Liver (tissue), 9 donors: ENCODE measurements around the gene SCN1A. TPM values are rescaled to one million over a fixed set of nuclear protein-coding genes. Genes with fewer than 3 reads are reported as not detected.

Source experiments
- DNase-seq: peaks from one replicate; pipeline ENCODE4 v3.0.0-alpha.2; 2017; ENCODE audit warnings: low spot score
- H3K27ac ChIP-seq, 2 donors: one replicate each; pipeline ENCODE4 v1.7.0; 2013; ENCODE audit warnings: inconsistent platforms in 2 of 2, low read length in 2 of 2, control low read depth in 1 of 2, low read depth in 1 of 2, mild to moderate bottlenecking in 1 of 2
- H3K27me3 ChIP-seq, 4 donors: one replicate each; pipeline versions ENCODE4 v1.6.1 to v1.7.0; 2013; ENCODE audit warnings: low read length in 3 of 4, inconsistent platforms in 1 of 4, mild to moderate bottlenecking in 1 of 4, moderate library complexity in 1 of 4; ENCODE audit not compliant: control insufficient read depth in 4 of 4, insufficient read depth in 4 of 4
- H3K36me3 ChIP-seq, 4 donors: one replicate each; pipeline versions ENCODE4 v1.6.1 to v1.7.0; 2013; ENCODE audit warnings: low read length in 3 of 4, mild to moderate bottlenecking in 3 of 4, low read depth in 1 of 4, moderate library complexity in 1 of 4; ENCODE audit not compliant: control insufficient read depth in 4 of 4, insufficient read depth in 3 of 4
- H3K4me1 ChIP-seq, 4 donors: one replicate each; pipeline versions ENCODE4 v1.6.1 to v1.7.0; 2013; ENCODE audit warnings: low read length in 3 of 4, mild to moderate bottlenecking in 3 of 4, moderate library complexity in 1 of 4; ENCODE audit not compliant: control insufficient read depth in 4 of 4, insufficient read depth in 4 of 4
- H3K4me3 ChIP-seq, 3 donors: one replicate each; pipeline versions ENCODE4 v1.6.1 to v1.7.0; 2013; ENCODE audit warnings: low read length in 3 of 3, control low read depth in 1 of 3, low read depth in 1 of 3, mild to moderate bottlenecking in 1 of 3
- H3K9ac ChIP-seq, 2 donors: one replicate each; pipeline ENCODE4 v1.7.0; 2013; ENCODE audit warnings: low read length in 2 of 2, mild to moderate bottlenecking in 2 of 2, moderate library complexity in 2 of 2, control low read depth in 1 of 2, low read depth in 1 of 2
- H3K9me3 ChIP-seq, 4 donors: one replicate each; pipeline versions ENCODE4 v1.6.1 to v1.7.0; 2013; ENCODE audit warnings: low read length in 3 of 4; ENCODE audit not compliant: control insufficient read depth in 4 of 4
- FOXA1 ChIP-seq: IDR thresholded peaks from 2 replicates; pipeline ENCODE4 v1.6.1; 2016; ENCODE audit warnings: antibody characterized with exemption
- FOXA2 ChIP-seq: IDR thresholded peaks from 2 replicates; pipeline ENCODE4 v1.6.1; 2016; ENCODE audit warnings: antibody characterized with exemption
- GABPA ChIP-seq, 2 donors: IDR thresholded peaks in 1 of 2; conservative IDR thresholded peaks in 1 of 2; 2 replicates each; pipeline ENCODE4 v1.6.1; 2016; ENCODE audit warnings: antibody characterized with exemption in 2 of 2, mild to moderate bottlenecking in 1 of 2, moderate library complexity in 1 of 2
- HNF4G ChIP-seq: IDR thresholded peaks from 2 replicates; pipeline ENCODE4 v1.6.1; 2016; ENCODE audit warnings: antibody characterized with exemption
- JUND ChIP-seq, 2 donors: IDR thresholded peaks; 2 replicates each; pipeline ENCODE4 v1.6.1; 2016; ENCODE audit warnings: antibody characterized with exemption in 2 of 2
- RAD21 ChIP-seq, 2 donors: IDR thresholded peaks; 2 replicates each; pipeline ENCODE4 v1.6.1; 2016; ENCODE audit warnings: antibody characterized with exemption in 2 of 2, mild to moderate bottlenecking in 2 of 2
- RXRA ChIP-seq, 2 donors: IDR thresholded peaks; 2 replicates each; pipeline ENCODE4 v1.6.1; 2017 to 2018; ENCODE audit warnings: antibody characterized with exemption in 2 of 2, mild to moderate bottlenecking in 1 of 2
- SP1 ChIP-seq: IDR thresholded peaks from 2 replicates; pipeline ENCODE4 v1.6.1; 2018; ENCODE audit warnings: antibody characterized with exemption, mild to moderate bottlenecking
- TAF1 ChIP-seq: conservative IDR thresholded peaks from 2 replicates; pipeline ENCODE4 v1.6.1; 2016; ENCODE audit warnings: antibody characterized with exemption, mild to moderate bottlenecking
- WGBS: extraction: QIAGEN DNeasy Blood & Tissue Kit; methylation state at CpG from one replicate; pipeline ENCODE4 v1.1.7; 2013; 5-methylcytosine and 5-hydroxymethylcytosine counted together
- polyA plus RNA-seq, 2 donors: library from polyadenylated mRNA; stranded (reverse) in 1 of 2; unstranded in 1 of 2; fragments of 200-250 nt in 1 of 2; fragments of >200 nt in 1 of 2; fragmentation: Nextera tagmentation in 1 of 2; extraction: Ambion mirVana in 1 of 2; gene quantifications; one replicate each; pipeline versions ENCODE4 v1.2.1 to v1.2.3, GENCODE V29; 2013 to 2015
- total RNA-seq, 2 donors: library from RNA; depleted of rRNA; stranded (reverse); fragments of >200 nt; gene quantifications; one replicate each; pipeline ENCODE4 v1.2.3, GENCODE V29; 2014
- TF ChIP-seq, protein P1 (sequence below): IDR thresholded peaks from 2 replicates; pipeline ENCODE4 v1.6.1; 2016; ENCODE audit warnings: antibody characterized with exemption
- TF ChIP-seq, protein P2 (sequence below): IDR thresholded peaks from 2 replicates; pipeline ENCODE4 v1.6.1; 2016; ENCODE audit warnings: antibody characterized with exemption, mild to moderate bottlenecking
- TF ChIP-seq, protein P3 (sequence below): IDR thresholded peaks from 2 replicates; pipeline ENCODE4 v1.6.1; 2016; ENCODE audit warnings: antibody characterized with exemption
- donor health status: healthy.
- donor health status: healthy.
- donor health status: healthy.
- donor health status: healthy.
- donor health status: healthy.

The SCN1A gene
- total and polyA plus RNA-seq, 4 donors = 0.11 TPM; not detected in 3

DNA sequence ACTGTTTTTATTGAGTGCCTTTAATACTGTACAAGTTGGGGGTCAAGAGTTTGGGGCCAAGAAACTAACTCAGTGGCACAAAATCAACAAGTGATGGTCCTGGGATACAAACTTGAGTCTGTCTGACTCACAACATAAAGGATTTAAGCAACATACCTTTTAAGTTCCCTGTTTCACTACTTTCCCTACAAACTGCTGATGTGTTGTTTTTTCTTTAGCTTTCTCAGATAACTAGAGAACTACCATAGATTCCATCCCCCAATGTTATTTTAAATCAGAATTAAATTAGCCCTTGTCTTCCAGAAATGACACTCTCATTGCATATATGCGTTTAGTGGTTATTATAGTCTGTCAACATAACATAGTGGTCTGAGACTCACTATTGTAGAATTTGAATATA lies 116.2 kb downstream of the SCN1A start:
- TF ChIP-seq, protein P1, sequence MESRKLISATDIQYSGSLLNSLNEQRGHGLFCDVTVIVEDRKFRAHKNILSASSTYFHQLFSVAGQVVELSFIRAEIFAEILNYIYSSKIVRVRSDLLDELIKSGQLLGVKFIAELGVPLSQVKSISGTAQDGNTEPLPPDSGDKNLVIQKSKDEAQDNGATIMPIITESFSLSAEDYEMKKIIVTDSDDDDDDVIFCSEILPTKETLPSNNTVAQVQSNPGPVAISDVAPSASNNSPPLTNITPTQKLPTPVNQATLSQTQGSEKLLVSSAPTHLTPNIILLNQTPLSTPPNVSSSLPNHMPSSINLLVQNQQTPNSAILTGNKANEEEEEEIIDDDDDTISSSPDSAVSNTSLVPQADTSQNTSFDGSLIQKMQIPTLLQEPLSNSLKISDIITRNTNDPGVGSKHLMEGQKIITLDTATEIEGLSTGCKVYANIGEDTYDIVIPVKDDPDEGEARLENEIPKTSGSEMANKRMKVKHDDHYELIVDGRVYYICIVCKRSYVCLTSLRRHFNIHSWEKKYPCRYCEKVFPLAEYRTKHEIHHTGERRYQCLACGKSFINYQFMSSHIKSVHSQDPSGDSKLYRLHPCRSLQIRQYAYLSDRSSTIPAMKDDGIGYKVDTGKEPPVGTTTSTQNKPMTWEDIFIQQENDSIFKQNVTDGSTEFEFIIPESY = no peak
- no peak for TF ChIP-seq FOXA2
- no peak for TF ChIP-seq RXRA (IDR thresholded peaks at IDR 0.05)
- no peak for DNase-seq
- WGBS = 70% methylated on average over 1 of the region's 1 CpG
- Histone ChIP-seq H3K36me3 (no peaks in the 10 kb centered on the region), H3K9ac (no peak overlapping the region), H3K9me3 (no peaks in the 10 kb centered on the region), H3K27ac (no peak overlapping the region), H3K4me1 (no peaks in the 10 kb centered on the region), H3K4me3 (no peak overlapping the region), H3K27me3 (no peaks in the 10 kb centered on the region)

DNA sequence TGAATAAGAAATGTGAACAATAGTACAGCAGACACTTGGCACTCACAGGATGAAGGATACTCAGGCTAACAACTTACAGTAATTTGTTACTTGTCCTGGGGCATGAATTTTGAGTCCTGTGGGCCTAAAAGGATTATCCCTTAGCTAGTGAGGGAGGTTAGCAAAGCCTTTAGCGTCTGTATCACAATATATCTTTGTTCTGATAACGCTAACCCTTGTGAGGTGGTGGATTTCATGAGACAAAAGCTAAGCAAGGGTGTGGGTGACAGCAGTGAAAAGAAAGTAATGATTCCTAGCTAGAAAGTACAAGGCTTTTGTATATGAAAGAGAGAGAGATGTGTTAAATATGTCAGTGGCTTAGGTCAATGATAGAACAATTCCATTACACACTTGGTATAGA lies 127.4 kb downstream of the SCN1A start:
- Histone ChIP-seq H3K4me3 (no peak overlapping the region), H3K9me3 (no peaks in the 10 kb centered on the region), H3K4me1 (no peaks in the 10 kb centered on the region), H3K27ac (no peak overlapping the region), H3K9ac (no peak overlapping the region), H3K27me3 (peaks cover 0 to 2% (median 0%) of the 10 kb centered on the region in 4 donors), H3K36me3 (no peaks in the 10 kb centered on the region)
- no peak for TF ChIP-seq FOXA2
- no peak for TF ChIP-seq JUND (IDR thresholded peaks at IDR 0.05)
- no peak for TF ChIP-seq SP1
- TF ChIP-seq RXRA (IDR thresholded peaks at IDR 0.05) = no peak
- TF ChIP-seq, protein P1 = no peak
- TF ChIP-seq FOXA1 = no peak
- WGBS = 68% methylated on average over 2 of the region's 2 CpGs
- no peak for DNase-seq

DNA sequence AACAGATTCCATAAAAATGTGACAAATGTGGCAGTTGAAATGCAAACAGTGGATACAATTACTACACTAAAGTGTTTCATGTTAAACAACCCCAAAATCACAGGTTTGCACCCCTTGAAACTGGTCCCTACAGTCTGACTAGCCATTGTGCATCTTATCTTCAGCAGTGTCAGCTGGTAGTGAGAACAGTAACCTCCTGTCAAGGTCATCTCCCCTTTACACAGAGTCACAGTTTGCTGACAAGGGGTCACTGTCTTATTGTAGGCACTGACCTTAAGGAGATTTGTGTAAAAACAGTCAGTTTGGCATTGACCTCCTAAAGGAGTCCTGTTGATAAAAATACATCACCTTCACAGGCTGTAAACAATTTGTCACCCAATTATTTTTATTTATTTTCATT lies 137.0 kb downstream of the SCN1A start:
- Histone ChIP-seq H3K9me3 (peaks cover 0 to 4% (median 0%) of the 10 kb centered on the region in 4 donors), H3K4me3 (no peak overlapping the region), H3K9ac (no peak overlapping the region), H3K4me1 (no peaks in the 10 kb centered on the region), H3K27ac (no peak overlapping the region), H3K36me3 (no peaks in the 10 kb centered on the region), H3K27me3 (peaks cover 0 to 3% (median 0%) of the 10 kb centered on the region in 4 donors)
- no peak for DNase-seq
- TF ChIP-seq, protein P2, sequence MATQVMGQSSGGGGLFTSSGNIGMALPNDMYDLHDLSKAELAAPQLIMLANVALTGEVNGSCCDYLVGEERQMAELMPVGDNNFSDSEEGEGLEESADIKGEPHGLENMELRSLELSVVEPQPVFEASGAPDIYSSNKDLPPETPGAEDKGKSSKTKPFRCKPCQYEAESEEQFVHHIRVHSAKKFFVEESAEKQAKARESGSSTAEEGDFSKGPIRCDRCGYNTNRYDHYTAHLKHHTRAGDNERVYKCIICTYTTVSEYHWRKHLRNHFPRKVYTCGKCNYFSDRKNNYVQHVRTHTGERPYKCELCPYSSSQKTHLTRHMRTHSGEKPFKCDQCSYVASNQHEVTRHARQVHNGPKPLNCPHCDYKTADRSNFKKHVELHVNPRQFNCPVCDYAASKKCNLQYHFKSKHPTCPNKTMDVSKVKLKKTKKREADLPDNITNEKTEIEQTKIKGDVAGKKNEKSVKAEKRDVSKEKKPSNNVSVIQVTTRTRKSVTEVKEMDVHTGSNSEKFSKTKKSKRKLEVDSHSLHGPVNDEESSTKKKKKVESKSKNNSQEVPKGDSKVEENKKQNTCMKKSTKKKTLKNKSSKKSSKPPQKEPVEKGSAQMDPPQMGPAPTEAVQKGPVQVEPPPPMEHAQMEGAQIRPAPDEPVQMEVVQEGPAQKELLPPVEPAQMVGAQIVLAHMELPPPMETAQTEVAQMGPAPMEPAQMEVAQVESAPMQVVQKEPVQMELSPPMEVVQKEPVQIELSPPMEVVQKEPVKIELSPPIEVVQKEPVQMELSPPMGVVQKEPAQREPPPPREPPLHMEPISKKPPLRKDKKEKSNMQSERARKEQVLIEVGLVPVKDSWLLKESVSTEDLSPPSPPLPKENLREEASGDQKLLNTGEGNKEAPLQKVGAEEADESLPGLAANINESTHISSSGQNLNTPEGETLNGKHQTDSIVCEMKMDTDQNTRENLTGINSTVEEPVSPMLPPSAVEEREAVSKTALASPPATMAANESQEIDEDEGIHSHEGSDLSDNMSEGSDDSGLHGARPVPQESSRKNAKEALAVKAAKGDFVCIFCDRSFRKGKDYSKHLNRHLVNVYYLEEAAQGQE = no peak
- TF ChIP-seq FOXA1 = no peak
- TF ChIP-seq, protein P3, sequence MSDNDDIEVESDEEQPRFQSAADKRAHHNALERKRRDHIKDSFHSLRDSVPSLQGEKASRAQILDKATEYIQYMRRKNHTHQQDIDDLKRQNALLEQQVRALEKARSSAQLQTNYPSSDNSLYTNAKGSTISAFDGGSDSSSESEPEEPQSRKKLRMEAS = no peak
- no peak for TF ChIP-seq HNF4G
- no peak for TF ChIP-seq FOXA2
- no peak for TF ChIP-seq GABPA (IDR thresholded peaks at IDR 0.05 in 1 of 2, conservative IDR thresholded peaks at IDR 0.05 in 1 of 2)
- TF ChIP-seq, protein P1 = no peak
- TF ChIP-seq TAF1 = no peak
- no peak for TF ChIP-seq SP1
- TF ChIP-seq RAD21 (IDR thresholded peaks at IDR 0.05) = no peak
- no peak for TF ChIP-seq RXRA (IDR thresholded peaks at IDR 0.05)
